ENCODE results near the gene TRABD2B.

The TRABD2B gene

GRCh38 chr1:47872886-47873285 lies 124.3 kb downstream of the TRABD2B start:
- TF ChIP-seq EZH2 (IDR thresholded peaks at IDR 0.05; ENCODE audit: borderline replicate concordance, low read depth, low read length, severe bottlenecking), result no peak
- TF ChIP-seq CTCF (IDR thresholded peaks at IDR 0.05; ENCODE audit: borderline replicate concordance, extremely low read depth, low read length, poor library complexity, severe bottlenecking), result no peak
- no peak overlapping the region for H3K4me2 ChIP-seq (ENCODE audit: insufficient read depth, low read length)
- H3K27ac ChIP-seq (ENCODE audit: low read length), result no peak overlapping the region
- no peak overlapping the region for H2AFZ ChIP-seq (ENCODE audit: low read depth, low read length)
- DNase-seq, result no peak
- no peaks in the 10 kb centered on the region for H3K27me3 ChIP-seq (ENCODE audit: insufficient read depth, low read length, poor library complexity)
- H4K20me1 ChIP-seq (ENCODE audit: insufficient read depth, low read length), result no peaks in the 10 kb centered on the region
- no peak for ATAC-seq (ENCODE audit: insufficient read depth, low read depth)
- H3K36me3 ChIP-seq (ENCODE audit: insufficient read depth, low read length), result no peaks in the 10 kb centered on the region
- no peaks in the 10 kb centered on the region for H3K4me1 ChIP-seq (ENCODE audit: insufficient read depth, low read length)
- no peak overlapping the region for H3K9ac ChIP-seq (ENCODE audit: low read depth, low read length)
- no peak overlapping the region for H3K4me3 ChIP-seq (ENCODE audit: low read depth in 1 of 2, low read length in 2 of 2)
- no peaks in the 10 kb centered on the region for H3K79me2 ChIP-seq (ENCODE audit: insufficient read depth, low read length)
- H3K9me3 ChIP-seq (ENCODE audit: insufficient read depth, low read length, severe bottlenecking), result no peaks in the 10 kb centered on the region

- TF ChIP-seq EZH2 (IDR thresholded peaks at IDR 0.05; ENCODE audit: borderline replicate concordance, low read depth, low read length, severe bottlenecking) (no peak), CTCF (IDR thresholded peaks at IDR 0.05; ENCODE audit: borderline replicate concordance, extremely low read depth, low read length, poor library complexity, severe bottlenecking) (no peak)
- ATAC-seq (ENCODE audit: insufficient read depth, low read depth), result no peak
- H3K27me3 ChIP-seq (ENCODE audit: insufficient read depth, low read length, poor library complexity), result no peaks in the 10 kb centered on the region
- DNase-seq, result no peak
- H4K20me1 ChIP-seq (ENCODE audit: insufficient read depth, low read length), result no peaks in the 10 kb centered on the region
- H3K4me3 ChIP-seq (ENCODE audit: low read depth in 1 of 2, low read length in 2 of 2), result no peak overlapping the region
- H3K4me1 ChIP-seq (ENCODE audit: insufficient read depth, low read length), result no peaks in the 10 kb centered on the region
- no peak overlapping the region for H3K4me2 ChIP-seq (ENCODE audit: insufficient read depth, low read length)
- H3K36me3 ChIP-seq (ENCODE audit: insufficient read depth, low read length), result no peaks in the 10 kb centered on the region
- H3K79me2 ChIP-seq (ENCODE audit: insufficient read depth, low read length), result no peaks in the 10 kb centered on the region
- H3K9ac ChIP-seq (ENCODE audit: low read depth, low read length), result no peak overlapping the region
- no peak overlapping the region for H2AFZ ChIP-seq (ENCODE audit: low read depth, low read length)
- H3K27ac ChIP-seq (ENCODE audit: low read length), result no peak overlapping the region
- H3K9me3 ChIP-seq (ENCODE audit: insufficient read depth, low read length, severe bottlenecking), result no peaks in the 10 kb centered on the region
Observed at GRCh38 chr1:47871799-47872353, 125.3 kb downstream of the TRABD2B start.

GRCh38 chr1:47870946-47871676 lies 126.1 kb downstream of the TRABD2B start:
- no peaks in the 10 kb centered on the region for H4K20me1 ChIP-seq (ENCODE audit: insufficient read depth, low read length)
- no peaks in the 10 kb centered on the region for H3K36me3 ChIP-seq (ENCODE audit: insufficient read depth, low read length)
- H3K9me3 ChIP-seq (ENCODE audit: insufficient read depth, low read length, severe bottlenecking), result no peaks in the 10 kb centered on the region
- no peak for ATAC-seq (ENCODE audit: insufficient read depth, low read depth)
- H3K27me3 ChIP-seq (ENCODE audit: insufficient read depth, low read length, poor library complexity), result no peaks in the 10 kb centered on the region
- no peaks in the 10 kb centered on the region for H3K4me1 ChIP-seq (ENCODE audit: insufficient read depth, low read length)
- DNase-seq, result no peak
- H3K4me3 ChIP-seq (ENCODE audit: low read depth in 1 of 2, low read length in 2 of 2), result no peak overlapping the region
- no peaks in the 10 kb centered on the region for H3K79me2 ChIP-seq (ENCODE audit: insufficient read depth, low read length)
- no peak overlapping the region for H3K27ac ChIP-seq (ENCODE audit: low read length)
- H3K4me2 ChIP-seq (ENCODE audit: insufficient read depth, low read length), result no peak overlapping the region
- H3K9ac ChIP-seq (ENCODE audit: low read depth, low read length), result no peak overlapping the region
- TF ChIP-seq EZH2 (IDR thresholded peaks at IDR 0.05; ENCODE audit: borderline replicate concordance, low read depth, low read length, severe bottlenecking), result no peak
- TF ChIP-seq CTCF (IDR thresholded peaks at IDR 0.05; ENCODE audit: borderline replicate concordance, extremely low read depth, low read length, poor library complexity, severe bottlenecking), result no peak
- no peak overlapping the region for H2AFZ ChIP-seq (ENCODE audit: low read depth, low read length)

Data from DND-41 (cell line).